HFFc6 (cell line): ENCODE data around the gene DPYSL4. TPM values are rescaled to one million over a fixed set of nuclear protein-coding genes. Genes with fewer than 3 reads are reported as not detected.

Source experiments
- DNase-seq: peaks from one replicate; pipeline ENCODE4 v3.0.0-alpha.2; 2018
- H3K27ac Mint-ChIP-seq: 2 replicates; pipeline ENCODE4 v1.8.0; 2020; ENCODE audit warnings: mild to moderate bottlenecking, mixed read lengths
- H3K27me3 Mint-ChIP-seq: 2 replicates; pipeline ENCODE4 v1.8.0; 2021; ENCODE audit warnings: mild to moderate bottlenecking, moderate library complexity, mixed read lengths; ENCODE audit not compliant: insufficient read depth
- H3K36me3 Mint-ChIP-seq: 2 replicates; pipeline ENCODE4 v1.8.0; 2021; ENCODE audit warnings: low read depth, mixed read lengths
- H3K4me1 Mint-ChIP-seq: 2 replicates; pipeline ENCODE4 v1.8.0; 2020; ENCODE audit warnings: low read depth, mixed read lengths
- H3K4me3 Mint-ChIP-seq: 2 replicates; pipeline ENCODE4 v1.8.0; 2020; ENCODE audit warnings: mild to moderate bottlenecking, moderate library complexity, mixed read lengths
- H3K9me3 Mint-ChIP-seq: 2 replicates; pipeline ENCODE4 v1.8.0; 2020; ENCODE audit warnings: mild to moderate bottlenecking, mixed read lengths
- total RNA-seq, 6 experiments: library from RNA; stranded (reverse); fragmentation: NEBNext Ultra II Directional; extraction: Animal tissue kit (Norgen Biotek cat#: 25700); gene quantifications; 2 replicates in 1 of 6; 3 replicates in 5 of 6; pipeline ENCODE4 v1.2.3, GENCODE V29; 2021
- TF ChIP-seq, protein P1 (sequence below): fragments of 200-600 bp; sonication (generic); IDR thresholded peaks from 2 replicates; pipeline ENCODE4 v1.5.0; 2021; ENCODE audit warnings: antibody characterized with exemption, mild to moderate bottlenecking

DPYSL4 gene
- total RNA-seq, 6 experiments from 2014 or later = 0.13 to 2.4 (median 0.34) TPM

DNA sequence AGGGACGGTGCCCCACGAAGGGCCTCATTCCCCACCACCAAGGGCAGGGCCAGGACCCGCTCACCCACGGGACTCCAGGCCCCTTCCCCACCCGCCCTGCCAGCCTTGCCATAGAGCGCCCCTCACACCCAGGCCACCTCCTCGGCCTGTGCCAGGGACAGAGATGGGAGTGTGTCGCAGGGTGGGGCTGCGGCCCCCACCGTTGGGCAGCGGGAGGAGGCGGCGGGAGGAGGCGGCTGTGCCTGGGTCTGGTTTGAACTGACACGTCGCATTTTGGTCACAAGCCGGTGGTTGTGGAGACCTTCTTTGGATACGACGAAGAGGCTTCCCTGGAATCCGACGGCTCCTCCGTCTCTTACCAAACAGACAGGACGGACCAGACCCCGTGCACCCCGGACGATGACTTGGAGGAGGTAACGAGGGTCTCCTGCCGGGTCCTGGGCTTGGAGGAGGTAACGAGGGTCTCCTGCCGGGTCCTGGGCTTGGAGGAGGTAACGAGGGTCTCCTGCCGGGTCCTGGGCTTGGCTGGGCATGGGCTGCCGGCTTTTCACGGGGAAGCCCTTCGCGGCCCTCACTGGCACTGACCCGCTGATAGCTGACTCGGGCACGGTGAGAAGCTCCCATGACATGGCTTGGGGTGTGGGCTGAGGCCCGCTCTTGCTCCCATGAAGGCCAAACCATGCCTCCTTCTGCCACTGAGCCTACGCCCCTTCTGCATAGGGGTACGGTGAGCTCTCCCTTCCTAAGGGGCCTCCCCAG, 46.4 kb upstream of the DPYSL4 start:
- Mint-ChIP-seq H3K4me3 (no peak overlapping the region), H3K27me3 (peaks cover 15% of the 10 kb centered on the region), H3K27ac (no peak overlapping the region), H3K36me3 (no peaks in the 10 kb centered on the region), H3K4me1 (no peaks in the 10 kb centered on the region), H3K9me3 (no peaks in the 10 kb centered on the region; the same call in 1 of the 2 replicates)
- TF ChIP-seq, protein P1, sequence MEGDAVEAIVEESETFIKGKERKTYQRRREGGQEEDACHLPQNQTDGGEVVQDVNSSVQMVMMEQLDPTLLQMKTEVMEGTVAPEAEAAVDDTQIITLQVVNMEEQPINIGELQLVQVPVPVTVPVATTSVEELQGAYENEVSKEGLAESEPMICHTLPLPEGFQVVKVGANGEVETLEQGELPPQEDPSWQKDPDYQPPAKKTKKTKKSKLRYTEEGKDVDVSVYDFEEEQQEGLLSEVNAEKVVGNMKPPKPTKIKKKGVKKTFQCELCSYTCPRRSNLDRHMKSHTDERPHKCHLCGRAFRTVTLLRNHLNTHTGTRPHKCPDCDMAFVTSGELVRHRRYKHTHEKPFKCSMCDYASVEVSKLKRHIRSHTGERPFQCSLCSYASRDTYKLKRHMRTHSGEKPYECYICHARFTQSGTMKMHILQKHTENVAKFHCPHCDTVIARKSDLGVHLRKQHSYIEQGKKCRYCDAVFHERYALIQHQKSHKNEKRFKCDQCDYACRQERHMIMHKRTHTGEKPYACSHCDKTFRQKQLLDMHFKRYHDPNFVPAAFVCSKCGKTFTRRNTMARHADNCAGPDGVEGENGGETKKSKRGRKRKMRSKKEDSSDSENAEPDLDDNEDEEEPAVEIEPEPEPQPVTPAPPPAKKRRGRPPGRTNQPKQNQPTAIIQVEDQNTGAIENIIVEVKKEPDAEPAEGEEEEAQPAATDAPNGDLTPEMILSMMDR = no peak
- DNase-seq = no peak

DNA sequence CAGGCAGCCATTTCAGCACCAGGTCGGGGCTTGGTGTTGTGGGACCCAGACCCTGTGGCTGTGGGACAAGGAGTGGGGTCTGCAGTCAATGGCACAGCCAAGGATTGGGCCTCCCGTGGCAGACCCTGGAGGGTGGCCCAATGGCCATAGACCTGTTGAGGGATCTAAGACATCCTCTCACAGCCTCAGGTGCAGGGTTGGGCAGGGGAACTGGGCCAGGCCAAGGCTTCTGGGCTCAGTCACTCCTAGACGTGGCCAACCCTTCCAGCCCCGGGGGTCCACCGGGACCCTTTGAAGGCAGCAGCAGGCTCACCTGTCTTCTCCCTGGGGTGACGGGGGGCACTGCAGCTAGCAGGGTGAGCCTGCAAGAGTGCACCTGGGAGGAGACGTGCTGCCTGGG, 45.7 kb upstream of the DPYSL4 start:
- no peaks in the 10 kb centered on the region for H3K36me3 Mint-ChIP-seq
- H3K4me1 Mint-ChIP-seq = no peaks in the 10 kb centered on the region
- H3K9me3 Mint-ChIP-seq = no peaks in the 10 kb centered on the region; the same call in 1 of the 2 replicates
- H3K27me3 Mint-ChIP-seq = peaks cover 16% of the 10 kb centered on the region
- no peak overlapping the region for H3K4me3 Mint-ChIP-seq
- no peak overlapping the region for H3K27ac Mint-ChIP-seq
- DNase-seq = no peak
- TF ChIP-seq, protein P1 = no peak

DNA sequence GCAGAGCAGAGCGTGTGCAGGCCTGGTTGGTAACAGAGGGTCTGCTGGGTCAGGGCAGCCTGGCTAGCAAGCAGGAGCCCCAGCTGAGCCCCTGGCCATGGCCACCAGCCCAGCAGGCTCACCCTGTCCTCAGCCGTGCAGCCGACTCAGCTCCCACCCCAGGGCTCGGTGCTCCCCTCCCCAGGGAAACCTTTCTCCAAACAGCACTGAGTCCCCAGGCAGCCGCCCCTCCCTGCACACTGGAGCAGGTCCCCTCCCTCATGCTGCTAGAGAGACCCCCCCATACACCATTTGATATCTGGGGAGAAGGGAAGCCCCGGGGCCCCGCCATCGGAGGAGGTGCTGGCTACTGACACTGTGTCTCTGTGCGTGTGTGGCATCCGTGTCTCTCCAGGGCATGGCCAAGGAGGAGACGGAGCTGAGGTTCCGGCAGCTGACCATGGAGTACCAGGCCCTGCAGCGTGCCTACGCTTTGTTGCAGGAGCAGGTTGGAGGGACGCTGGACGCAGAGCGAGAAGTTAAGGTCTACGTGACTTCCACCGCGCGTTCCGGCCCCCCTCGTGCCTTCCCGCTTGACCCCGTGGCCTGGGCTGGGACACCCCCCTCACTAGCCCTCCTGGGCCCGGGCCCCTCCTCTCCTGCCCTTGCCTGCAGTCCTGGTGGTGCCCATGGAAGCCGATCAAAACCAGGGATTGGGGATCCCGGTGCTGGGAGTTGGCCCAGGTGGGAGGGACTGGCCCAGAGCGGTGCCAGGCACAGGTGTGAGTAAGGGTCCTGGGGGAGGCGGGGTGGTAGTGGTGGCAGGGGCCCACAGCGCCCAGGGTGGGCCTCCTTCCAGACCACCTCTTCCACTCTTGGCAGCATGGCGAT, 45.0 kb upstream of the DPYSL4 start:
- no peaks in the 10 kb centered on the region for H3K36me3 Mint-ChIP-seq
- H3K4me1 Mint-ChIP-seq = no peaks in the 10 kb centered on the region
- no peak for DNase-seq

DNA sequence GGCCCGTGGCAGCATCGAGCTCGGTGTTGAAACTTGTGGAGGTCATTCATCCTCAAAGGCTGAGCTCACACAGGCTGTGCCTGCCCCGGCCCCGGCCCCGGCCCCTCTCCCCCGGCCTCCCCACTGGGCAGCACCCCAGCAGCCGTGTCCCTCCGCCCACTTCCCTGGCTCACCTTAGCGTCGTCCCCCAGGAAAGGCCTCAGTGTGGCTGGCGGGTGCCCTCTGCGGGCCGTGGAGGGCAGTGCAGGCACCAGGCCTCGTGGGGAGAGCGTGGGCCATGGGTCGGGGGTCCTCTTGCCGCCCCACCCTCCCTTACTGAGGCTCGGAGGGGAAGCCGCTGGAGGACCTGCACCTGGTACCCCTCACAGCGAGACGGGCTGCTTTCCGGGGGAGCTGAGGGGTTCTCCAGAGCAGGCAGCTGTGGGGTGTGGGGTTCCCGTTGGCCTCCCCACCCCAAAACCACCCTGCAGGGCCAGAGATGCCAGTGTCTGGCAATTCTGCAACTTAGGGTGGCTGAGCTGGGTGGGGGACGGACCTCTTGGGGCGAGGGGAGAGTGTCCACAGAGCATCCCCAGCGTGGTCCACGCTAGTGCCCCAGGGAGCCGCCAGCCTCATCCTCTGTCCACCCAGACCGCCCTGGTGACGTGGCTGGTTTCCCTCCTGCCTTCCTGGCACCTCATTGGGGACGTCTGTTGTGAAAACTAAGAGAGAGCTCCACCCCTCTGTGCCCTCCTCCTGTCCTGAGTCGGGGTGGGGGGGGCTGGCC, 44.2 kb upstream of the DPYSL4 start:
- no peak overlapping the region for H3K4me3 Mint-ChIP-seq
- peaks cover 12% of the 10 kb centered on the region for H3K27me3 Mint-ChIP-seq
- no peaks in the 10 kb centered on the region for H3K36me3 Mint-ChIP-seq
- H3K27ac Mint-ChIP-seq = no peak overlapping the region
- TF ChIP-seq, protein P1 = peak; percentile 86
- no peaks in the 10 kb centered on the region for H3K4me1 Mint-ChIP-seq
- H3K9me3 Mint-ChIP-seq = no peaks in the 10 kb centered on the region; the same call in 1 of the 2 replicates
- no peak for DNase-seq

More for the DNA sequence above, 45.0 kb upstream of the DPYSL4 start:
- Mint-ChIP-seq H3K9me3 (no peaks in the 10 kb centered on the region; the same call in 1 of the 2 replicates), H3K4me3 (no peak overlapping the region), H3K27ac (no peak overlapping the region), H3K27me3 (peaks cover 16% of the 10 kb centered on the region)
- TF ChIP-seq, protein P1 = no peak

DNA sequence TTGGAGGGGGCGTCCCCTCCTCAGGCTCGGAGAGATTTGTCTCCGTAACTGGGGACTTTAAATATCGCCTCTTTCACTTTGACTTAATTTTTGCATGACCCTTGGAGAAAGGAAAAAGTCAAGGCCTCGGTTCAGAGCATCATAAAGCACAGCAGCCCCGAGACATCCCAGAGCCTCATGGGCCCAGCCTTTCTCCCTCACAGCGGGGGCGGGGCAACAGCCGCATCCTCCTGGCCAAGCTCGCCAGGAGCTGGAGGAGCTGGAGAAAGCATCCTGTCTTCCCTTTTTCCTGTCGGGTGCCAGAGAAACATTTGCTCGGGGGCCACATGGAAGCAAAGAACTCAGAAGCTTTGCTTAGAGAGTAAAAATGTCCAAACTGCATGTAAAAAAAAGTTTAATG, 43.6 kb upstream of the DPYSL4 start:
- Mint-ChIP-seq H3K4me1 (no peaks in the 10 kb centered on the region), H3K27me3 (peaks cover 12% of the 10 kb centered on the region), H3K36me3 (no peaks in the 10 kb centered on the region), H3K9me3 (no peaks in the 10 kb centered on the region), H3K27ac (no peak overlapping the region), H3K4me3 (no peak overlapping the region)
- TF ChIP-seq, protein P1 = no peak
- no peak for DNase-seq
